Left forelimb (tissue), 1 donor: ENCODE results near the gene CCDC78.

Experiments
- DNase-seq: peaks from one replicate; pipeline ENCODE4 v3.0.0-alpha.2; 2018; ENCODE audit warnings: low spot score

CCDC78 gene

DNA sequence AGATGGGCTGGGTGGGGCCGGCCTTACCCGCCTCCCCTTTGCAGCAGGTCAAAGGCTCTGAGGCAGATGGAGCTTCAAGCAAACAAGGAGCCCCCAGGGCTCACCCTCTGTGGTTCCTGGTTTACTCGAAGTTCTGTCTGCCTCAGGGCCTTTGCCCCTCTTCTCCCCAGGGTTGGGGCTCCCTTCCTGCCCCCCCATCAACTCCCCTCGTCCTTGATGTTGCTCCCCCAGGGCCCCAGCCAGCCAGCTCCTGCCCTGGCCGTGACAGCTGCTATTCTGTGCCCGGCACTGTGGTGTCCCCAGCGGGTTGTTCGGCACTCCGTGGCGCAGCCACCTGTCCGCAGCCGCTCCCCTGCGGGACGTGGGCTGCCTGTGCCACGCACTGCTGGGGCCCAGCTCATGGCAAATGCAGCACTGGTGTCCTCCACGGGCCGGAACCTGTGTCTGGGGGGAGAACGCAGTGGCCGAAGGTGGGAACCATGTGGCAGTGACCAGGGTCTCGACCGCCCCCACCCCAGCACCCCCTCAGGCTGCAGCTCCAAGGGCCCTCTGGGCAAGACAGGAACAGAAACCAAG, 15.7 kb downstream of the CCDC78 start:
- DNase-seq, result no peak

DNA sequence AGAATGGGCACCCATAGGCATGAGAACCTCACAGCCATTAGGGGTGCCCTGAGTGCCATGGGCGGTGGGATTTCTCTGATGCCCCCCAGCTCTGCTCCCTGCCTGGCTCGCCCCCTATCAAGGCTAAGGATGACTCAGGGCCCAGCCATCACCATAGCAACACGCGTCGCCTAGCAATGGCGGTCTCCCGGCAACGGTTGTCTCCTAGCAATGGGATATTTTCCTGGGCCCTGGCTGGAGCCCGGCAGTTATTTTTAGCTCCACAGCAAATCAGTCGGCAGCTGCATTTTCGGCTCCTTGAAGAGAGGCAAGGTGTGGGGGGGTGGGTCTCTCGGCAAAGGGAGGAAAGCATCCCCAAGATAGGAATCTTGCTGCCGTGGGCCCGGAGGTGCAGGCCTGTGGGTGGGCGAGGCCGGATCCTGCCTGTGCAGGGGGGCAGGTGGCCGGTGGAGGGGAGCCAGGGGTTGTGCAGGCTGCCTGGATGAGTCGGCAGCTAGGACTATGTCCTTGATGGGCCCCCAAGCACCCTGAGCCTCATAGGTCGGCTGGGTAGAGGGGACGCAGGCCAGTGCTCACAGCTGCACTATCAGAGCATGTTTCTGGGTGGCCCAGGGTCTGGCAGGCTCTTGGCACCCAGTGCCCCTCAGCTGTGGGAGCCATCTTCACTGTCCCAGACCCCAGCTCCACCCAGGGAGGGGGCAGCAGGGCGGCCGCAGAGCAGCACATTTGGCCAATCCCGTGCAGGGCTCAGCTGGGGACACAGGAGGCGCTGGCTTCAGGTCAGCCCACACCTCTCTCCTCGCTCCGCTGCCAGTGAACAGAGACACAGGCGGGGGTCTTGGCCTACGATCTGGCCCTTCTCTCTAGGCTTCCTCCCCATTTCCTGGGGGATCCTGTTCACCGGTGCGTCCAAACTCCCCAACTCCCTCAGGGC, 16.4 kb downstream of the CCDC78 start:
- DNase-seq, result no peak

DNA sequence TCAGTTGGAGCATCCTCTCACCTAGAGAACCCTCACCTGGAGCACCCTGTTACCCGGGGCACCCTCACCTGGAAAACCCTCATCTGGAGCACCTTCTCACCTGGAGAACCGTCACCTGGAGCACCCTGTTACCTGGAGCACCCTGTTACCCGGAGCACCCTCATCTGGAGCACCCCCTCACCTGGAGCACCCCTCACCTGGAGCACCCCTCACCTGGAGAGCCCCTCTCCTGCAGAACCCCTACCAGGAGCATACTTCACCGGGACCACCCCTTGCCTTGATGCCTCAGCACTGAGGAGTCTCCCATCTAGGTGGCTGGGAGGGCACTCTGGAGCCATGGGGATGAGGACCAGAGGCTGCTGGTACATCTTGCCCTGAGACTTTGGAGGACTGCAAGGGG, 17.3 kb downstream of the CCDC78 start:
- no peak for DNase-seq

DNA sequence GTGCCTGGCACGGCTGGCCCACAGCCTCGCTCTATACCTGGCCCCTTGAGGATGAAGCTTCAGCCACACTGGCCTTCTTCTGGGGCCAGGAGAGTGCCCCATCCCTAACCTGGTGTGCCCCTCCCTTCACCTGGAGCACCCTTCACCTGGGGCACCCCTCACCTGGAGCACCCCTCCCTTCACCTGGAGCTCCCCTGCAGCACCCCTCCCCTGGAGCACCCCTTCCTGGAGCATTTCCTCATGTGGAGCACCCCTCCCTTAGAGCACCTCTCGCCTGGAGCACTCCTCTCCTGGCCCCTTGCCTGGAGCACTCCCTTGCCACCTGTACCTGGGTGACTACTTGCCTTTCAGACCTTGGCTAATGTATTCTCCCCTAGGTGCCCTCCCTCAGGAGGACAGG, 18.2 kb downstream of the CCDC78 start:
- no peak for DNase-seq

DNA sequence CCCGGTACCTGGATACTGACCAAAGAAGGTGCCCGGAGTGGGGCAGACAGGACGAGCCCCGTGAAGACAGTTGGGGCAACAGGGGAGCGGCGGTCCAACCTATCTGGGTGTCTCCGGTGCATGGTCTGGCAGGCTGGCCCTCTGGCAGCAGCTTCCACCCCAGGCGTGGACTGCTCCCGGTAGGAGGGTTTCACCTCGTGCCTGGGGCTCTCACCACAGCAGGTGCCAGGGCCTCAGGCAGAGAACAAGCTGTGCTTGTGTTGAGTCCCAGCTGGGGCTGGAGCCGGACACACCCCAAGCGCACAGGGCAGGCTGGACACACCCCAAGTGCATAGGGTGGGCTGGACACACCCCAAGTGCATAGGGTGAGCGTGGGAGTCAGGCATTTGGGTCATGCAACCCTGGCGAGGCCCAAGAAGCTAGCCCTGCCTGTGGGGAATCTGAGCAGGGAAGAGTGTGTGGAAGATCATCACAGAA, 19.1 kb downstream of the CCDC78 start:
- DNase-seq, result no peak

DNA sequence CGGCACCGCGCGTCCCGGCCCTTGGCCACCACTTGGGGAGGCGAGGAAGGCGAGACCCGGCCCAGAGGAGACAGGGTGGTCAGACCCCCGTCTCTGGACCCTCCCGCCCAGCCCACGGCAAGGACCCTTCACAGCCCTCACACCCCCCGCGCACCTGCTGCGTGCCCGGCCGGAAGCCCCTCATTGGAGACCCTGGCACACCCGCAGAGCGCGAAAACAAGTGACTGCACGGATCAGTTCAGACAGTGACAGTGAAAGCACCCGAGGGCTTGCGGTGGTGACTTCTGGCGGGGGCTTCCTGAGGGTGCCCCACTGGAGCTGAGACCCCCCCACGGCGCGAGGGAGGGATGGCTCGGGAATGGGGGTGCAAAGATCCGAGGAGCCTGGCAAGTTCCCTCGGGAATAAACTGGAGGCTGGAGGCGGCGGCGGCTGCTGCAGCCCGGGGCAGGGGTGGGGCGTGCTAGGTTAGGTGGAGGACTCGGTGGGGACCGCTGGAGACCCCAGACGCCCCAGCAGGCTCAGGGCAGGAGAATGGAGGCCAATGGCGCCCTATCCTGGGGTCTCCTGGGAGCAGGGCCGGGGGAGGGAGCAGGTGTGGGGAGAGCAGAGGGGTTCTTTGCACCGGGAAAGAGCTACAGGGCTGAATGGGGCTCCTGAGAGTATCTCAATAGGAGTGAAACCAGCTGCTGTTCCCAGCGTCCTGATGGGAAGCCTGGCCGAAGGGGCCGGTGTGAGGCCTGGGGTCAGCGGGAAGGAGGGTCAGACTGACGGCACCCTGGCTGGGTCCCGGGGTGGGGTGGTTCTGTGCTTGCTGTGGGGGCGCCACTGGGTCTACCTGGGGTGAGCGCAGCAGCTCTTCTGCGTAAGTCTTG, 19.8 kb downstream of the CCDC78 start:
- no peak for DNase-seq

DNA sequence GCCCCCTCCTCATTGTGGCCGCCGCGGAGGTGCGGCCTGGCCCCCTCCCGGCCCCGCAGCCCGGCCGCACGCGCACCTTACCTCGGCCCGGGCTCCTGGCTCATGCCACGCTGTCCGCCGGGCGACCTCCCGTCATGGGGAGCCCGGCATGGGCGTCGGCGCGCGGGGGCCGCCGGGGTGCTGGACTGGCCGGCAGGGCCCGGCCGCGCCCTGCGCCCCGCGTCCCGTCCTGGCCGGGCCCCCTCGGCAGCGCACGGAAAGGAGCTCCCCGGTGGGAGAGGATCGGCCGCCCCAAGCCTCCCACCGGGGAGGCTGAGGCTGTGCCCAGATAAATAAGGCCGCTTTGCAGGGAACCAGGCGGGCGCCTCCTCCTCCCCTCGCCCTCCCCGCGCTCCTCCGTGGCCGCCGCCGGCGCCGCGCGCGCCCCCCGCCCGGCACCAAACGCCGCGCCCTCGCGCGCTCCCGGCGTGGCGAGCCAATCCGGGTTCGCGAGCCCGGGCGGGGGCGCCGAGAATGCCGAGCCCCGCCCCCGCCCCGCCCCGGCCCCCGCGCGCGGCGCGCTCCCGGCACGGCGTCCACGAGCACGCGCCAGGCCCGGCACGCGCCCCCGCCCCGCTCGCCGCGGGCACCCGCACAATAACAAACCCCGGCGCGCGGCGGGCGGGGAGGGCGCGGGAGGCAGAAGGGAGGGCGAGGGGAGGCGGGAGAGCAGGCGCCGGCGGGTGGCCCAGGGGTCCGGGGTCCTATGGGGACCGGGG, 20.6 kb downstream of the CCDC78 start, which contains the start of gene FBXL16:
TSS of gene FBXL16 (minus strand) at position 371 of the 758 bp plus-strand sequence. CDS start 8,396 bp downstream, outside the sequence.
- DNase-seq, result no peak

DNA sequence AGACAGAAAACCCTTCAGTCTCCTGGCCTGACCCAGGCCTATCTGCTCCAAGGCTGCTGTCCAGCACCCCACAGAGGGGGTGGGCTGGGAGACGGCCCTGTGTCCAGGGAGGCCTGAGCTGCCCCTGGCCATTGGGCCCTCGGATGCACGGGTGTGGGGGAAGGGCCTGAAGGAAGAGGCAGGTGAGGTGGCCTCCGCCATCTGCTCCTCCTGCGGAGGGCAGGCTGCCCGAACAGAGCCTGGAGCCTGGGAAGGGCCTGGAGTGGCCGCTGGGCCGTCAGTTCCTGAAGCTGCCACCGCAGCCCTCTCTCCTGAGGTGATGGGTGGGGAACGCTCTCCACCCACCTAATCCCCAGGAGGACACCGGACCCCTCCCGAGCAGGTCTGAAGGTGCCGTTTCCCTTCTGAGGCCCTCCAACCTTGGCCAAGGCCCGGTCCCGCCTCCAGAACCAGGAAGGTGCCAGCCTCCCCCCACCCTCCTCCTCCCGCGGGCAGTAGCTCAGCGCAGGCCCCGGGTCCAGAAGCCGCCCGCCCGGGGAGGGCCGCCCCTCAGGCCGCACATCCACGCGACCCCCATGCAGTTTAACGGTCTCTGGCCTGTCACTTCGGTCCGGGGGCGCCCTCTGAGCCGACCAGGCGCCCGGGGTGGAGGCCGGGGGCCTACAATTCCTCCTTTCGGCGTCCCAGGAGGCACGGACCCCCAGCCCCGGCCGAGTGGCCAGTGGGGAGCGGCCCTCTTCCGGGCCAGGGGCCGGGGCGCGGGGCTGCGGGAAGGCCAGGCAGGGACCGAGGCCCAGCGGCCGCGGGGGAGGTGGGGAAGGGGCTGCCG, 21.5 kb downstream of the CCDC78 start:
- no peak for DNase-seq

DNA sequence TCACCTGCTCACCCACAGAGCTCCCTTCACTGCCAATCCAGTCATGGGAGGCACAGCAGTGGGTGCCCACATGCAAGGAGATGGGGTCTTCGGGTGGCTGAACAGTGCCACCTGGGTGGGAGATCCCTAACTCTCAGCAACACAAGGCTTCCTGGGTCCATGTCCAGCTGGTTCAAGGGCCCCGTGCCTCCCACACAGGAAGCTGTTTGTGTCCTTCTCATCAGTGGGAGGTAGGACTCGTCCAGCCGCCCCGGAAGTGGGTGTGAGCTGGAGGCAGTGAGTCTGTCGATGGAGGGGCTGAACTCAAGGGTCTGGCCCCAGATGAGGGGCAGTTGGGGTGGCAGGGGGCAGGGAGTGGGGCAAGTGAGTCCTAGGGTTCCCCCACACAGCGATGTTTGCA, 22.2 kb downstream of the CCDC78 start:
- no peak for DNase-seq

DNA sequence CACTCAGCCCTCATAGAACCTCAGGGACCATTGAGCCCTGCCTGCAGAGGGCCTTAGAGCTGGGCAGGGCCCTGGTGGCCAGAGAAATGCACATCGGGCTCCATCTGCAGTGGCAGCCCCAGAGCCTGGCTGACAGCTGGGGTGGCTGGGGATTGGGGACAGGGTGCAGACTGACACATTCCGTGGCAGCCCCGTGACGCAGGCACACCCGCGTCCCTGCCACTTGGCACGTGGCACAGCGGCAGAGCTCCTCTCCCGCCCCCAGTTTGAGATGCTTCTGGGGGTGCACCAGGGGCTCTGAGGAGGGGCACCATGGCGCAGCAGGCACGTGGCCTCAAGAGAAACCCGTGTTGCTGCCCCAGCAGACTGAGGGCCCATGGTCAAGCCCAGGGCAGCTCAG, 22.8 kb downstream of the CCDC78 start:
- DNase-seq, result no peak

DNA sequence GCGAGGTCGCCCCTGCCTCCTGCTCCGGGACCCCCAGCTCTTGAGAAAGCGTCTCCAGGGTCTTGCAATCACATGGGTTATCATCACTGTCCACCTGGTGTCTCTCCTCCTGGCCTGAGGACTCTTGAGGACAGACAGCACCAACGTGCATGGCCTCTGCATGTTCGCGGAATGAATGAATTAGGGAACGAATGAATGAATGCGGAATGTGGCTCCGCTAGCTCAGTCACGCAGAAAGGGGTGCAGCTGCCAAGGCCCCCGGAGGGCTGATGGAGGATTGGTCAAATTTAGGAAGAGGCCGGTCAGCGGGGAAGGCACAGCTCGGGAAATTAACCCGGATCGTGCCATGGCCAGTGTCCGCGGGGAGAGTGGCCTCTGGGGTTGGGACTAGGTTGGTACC, 23.9 kb downstream of the CCDC78 start:
- no peak for DNase-seq

DNA sequence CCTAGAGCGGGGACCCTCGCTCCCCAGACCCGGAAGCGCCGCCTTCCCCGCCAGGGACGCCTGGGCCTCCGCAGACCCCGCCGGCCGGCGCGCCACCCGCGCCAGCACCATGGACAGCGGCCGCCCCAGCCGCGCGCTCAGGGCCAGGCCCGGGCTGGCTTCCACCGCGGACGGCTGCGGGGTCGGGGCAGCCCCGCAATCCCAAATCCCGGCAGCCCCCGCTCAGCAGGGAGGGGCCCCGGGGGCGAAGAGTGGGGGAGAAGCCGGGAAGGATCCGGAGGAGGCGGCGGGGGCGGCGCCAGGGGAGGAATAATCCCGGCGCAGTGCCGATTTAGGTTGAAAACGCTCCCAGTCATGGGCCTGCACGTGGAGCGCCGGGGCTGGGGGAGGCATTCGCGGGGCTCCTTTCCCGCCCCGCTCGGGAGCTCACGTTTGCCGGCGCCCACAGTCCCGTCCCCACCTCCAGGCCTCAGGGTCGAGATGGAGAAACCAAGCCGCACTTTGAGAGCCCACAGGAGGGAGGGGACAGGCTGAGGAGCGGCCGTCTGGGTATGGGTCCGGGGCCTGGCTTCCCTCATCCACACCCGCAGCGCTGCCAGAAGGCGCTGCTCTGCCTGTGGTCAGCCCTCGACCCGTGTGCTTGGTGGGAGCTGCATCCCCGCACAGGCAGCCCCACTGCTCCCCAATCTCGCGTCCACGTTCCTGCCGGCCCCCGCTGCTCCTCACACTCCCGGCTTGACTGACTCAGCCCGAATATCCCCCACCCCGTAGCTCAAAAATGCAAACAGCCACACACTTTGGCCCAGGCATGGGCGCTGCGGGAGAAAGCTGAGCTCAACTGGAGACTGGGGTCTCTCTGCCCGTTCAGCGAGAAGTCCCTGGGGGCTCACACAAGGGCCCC, 25.3 kb downstream of the CCDC78 start:
- DNase-seq, result no peak

DNA sequence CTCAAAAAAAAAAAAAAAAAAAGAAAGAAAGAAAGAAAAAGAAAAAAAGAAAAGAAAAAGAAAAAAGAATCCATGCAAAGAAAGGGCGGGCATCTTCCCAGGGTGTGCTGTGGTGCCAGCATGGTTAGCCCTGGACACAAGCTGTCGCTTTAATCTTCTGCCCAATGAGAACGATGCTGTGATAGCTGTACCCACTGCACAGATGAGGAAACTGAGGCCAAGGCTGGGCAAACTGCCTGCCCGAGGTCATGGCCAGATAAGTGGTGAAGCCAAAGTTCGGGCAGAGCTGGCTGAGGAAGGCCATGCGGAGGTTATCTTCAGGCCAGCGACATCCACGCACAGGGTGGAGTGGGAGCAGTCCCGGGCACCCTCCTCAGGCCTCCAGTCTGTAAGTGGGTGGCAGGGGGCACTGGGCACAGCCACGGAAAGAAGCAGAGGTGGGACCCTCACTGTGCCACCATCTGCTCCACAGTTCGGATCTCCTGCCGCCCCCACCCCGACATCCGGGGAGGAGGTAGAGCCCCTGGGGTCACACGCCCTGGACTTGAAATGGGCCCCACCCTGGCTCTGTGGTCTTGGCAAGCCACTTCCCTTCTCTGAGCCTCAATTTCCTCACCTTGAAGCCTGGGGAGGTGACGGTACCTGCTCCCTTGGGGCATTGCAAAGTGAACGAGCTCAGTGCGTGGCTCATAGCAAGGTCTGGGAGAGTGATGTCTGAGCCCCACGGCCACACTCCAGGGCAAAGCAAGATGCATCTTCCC, 27.2 kb downstream of the CCDC78 start:
- DNase-seq, result no peak

DNA sequence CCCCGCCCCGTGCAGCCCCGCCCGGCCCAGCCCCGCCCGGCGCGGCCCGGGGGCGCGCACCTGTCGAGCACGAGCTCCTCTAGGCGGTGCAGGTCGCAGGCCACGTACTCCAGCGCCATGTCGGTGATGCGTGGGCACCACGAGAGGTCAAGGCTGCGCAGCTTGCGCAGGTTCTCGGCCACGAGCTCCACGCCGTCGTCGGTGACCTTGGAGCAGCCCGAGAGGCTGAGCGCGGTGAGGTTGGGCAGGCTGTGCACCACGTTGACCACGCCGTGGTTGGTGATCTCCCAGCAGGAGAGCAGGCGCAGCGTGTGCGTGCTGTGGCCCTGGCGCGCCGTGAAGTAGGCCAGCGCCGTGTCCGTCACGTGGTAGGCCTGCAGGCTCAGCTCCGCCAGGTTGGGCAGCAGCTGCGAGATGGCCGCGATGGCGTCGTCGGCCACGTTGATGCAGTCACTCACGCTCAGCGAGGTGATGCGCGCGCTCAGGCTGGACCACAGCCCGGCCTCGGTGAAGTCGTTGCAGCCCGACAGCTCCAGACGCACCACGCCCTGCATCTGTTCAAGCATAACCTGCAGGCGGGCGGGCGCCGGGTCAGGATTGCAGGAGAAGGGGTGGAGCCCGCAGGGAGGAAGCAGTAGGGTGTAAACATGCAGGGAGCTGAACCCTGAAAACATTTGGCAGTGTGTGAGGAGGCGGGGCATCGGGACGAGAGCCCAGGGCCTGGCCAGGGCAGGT, 30.7 kb downstream of the CCDC78 start:
- no peak for DNase-seq

DNA sequence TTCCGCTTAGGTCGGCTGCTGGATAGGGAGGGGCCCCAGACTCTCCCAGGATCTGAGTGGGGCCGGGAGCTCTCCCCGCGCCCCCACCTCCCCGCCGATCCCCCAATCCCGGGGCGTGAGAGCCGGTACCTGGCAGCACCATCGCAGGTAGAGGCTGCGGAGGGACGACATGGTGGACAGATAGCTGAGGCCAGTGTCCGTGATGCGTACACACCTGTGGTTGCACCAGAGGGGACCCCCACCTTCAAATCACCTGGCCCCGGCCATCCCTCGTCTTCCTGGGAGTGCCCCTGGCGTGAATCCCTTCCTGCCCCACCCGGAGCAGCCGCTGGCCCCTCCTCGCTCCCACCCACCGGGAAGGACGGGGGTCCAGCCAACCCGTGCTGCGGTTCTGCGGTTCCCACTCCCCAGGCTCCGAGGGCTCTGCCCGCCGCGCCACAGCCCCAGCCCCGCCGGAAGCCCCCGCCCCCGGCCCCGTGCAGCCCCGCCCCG, 31.3 kb downstream of the CCDC78 start:
- no peak for DNase-seq

DNA sequence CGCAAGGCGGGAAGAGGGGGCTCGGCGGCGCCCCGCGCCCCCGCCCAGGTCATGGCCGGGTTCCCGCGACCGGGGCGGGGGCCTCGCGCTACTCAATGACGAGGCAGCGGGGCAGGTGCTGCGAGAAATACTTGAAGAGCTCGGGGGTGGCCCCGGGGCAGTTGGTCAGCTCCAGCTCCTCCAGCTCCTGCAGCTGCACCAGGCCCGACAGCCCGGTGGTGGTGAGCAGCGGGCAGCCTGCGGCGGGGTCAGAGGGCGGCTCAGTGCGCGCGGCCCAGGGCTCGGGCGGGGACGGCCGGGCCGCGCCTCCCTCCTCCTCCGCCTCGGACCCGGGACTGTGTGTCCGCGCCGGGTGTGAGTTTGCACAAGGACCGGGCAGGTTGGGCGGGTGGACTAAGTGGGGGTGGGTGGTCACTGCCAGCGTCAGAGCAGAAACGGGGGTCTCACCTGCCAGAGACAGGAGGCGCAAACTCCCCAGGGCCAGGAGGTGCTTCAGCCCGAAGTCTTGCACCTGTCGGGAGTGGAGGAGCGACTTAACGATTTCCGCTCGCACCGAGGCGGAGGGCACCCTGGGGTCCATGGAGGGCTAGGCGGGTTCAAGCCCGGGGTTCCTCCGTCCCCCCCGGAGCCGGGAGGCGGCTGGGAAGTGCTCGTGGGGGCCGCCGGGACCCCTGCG, 31.9 kb downstream of the CCDC78 start:
- DNase-seq, result no peak

DNA sequence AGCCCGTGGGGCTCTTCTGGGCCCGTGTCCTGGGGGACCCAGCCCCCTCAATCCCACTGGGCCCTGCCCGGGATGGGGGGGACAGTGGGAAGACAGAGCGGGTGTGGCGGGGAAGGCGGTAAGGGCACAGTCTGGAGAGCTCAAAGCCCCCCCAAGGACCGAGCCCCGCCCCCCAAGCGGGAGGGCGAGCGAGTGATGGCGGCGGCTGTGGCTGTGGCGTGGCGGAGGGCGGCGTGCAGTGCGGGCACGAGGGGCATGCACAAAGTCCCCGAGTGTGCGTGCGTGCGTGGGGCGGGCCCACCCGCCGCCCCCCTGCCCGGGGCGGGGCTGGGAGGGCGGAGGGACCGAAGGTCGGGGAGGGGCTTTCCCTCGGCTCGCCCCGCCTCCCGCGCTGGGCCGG, 32.5 kb downstream of the CCDC78 start:
- no peak for DNase-seq
